HepG2 (cell line): Measurements from ENCODE around the gene PSMB3. TPM values are rescaled to one million over a fixed set of nuclear protein-coding genes. Genes with fewer than 3 reads are reported as not detected.
A peak's percentile ranks its signal among the peaks of the same experiment; 100 is the strongest.

ENCODE experiments used
- ARNT2 ChIP-seq: sonication (generic); formaldehyde crosslinking; IDR thresholded peaks from 2 replicates; pipeline ENCODE4 v1.8.0; 2022; ENCODE audit warnings: mild to moderate bottlenecking, low read depth, missing genetic modification reagents, moderate library complexity
- BCL6 ChIP-seq: IDR thresholded peaks from 2 replicates; pipeline ENCODE4 v1.6.1; 2016; ENCODE audit warnings: missing genetic modification reagents, missing compliant biosample characterization
- CAMTA2 ChIP-seq: sonication (generic); formaldehyde crosslinking; IDR thresholded peaks from 2 replicates; pipeline ENCODE4 v1.4.0; 2020; ENCODE audit warnings: mild to moderate bottlenecking, missing genetic modification reagents, borderline replicate concordance
- CEBPG ChIP-seq: IDR thresholded peaks from 2 replicates; pipeline ENCODE4 v1.6.1; 2016
- DR1 ChIP-seq: sonication (generic); formaldehyde crosslinking; IDR thresholded peaks from 2 replicates; pipeline ENCODE4 v1.8.0; 2021; ENCODE audit warnings: mild to moderate bottlenecking, missing genetic modification reagents, inconsistent platforms
- ELK4 ChIP-seq: sonication (generic); formaldehyde crosslinking; IDR thresholded peaks from 2 replicates; pipeline ENCODE4 v1.9.0; 2021; ENCODE audit warnings: missing genetic modification reagents, borderline replicate concordance
- HNF4G ChIP-seq, 2 experiments: sonication (generic) in 1 of 2; formaldehyde crosslinking in 1 of 2; IDR thresholded peaks; 2 replicates each; pipeline versions ENCODE4 v1.4.0 to v1.6.1; 2011 to 2020; ENCODE audit warnings: borderline replicate concordance in 2 of 2, low read depth in 2 of 2, mild to moderate bottlenecking in 2 of 2, low read length in 1 of 2, missing genetic modification reagents in 1 of 2, moderate library complexity in 1 of 2
- MAF1 ChIP-seq: sonication (generic); formaldehyde crosslinking; IDR thresholded peaks from 2 replicates; pipeline ENCODE4 v1.5.0; 2020; ENCODE audit warnings: missing genetic modification reagents, borderline replicate concordance
- NFKBIZ ChIP-seq: IDR thresholded peaks from 2 replicates; pipeline ENCODE4 v1.6.1; 2018; ENCODE audit warnings: missing genetic modification reagents, missing compliant biosample characterization
- NPAS2 ChIP-seq: sonication (generic); formaldehyde crosslinking; IDR thresholded peaks from 2 replicates; pipeline ENCODE4 v1.8.0; 2022; ENCODE audit warnings: mild to moderate bottlenecking, missing genetic modification reagents, borderline replicate concordance
- SATB2 ChIP-seq: sonication (generic); formaldehyde crosslinking; IDR thresholded peaks from 2 replicates; pipeline ENCODE4 v1.5.0; 2020; ENCODE audit warnings: missing genetic modification reagents
- TMF1 ChIP-seq: sonication (generic); formaldehyde crosslinking; IDR thresholded peaks from 2 replicates; pipeline ENCODE4 v1.8.1; 2022; ENCODE audit warnings: low read depth, missing genetic modification reagents
- ZFY ChIP-seq: sonication (generic); formaldehyde crosslinking; IDR thresholded peaks from 2 replicates; pipeline ENCODE4 v1.4.0; 2020; ENCODE audit warnings: missing genetic modification reagents
- ZNF569 ChIP-seq: sonication (generic); formaldehyde crosslinking; IDR thresholded peaks from 2 replicates; pipeline ENCODE4 v1.5.0; 2020; ENCODE audit warnings: mild to moderate bottlenecking, missing genetic modification reagents, moderate library complexity, borderline replicate concordance
- ZNF737 ChIP-seq: sonication (generic); formaldehyde crosslinking; IDR thresholded peaks from 2 replicates; pipeline ENCODE4 v1.5.0; 2020; ENCODE audit warnings: missing genetic modification reagents, mild to moderate bottlenecking, borderline replicate concordance
- polyA plus RNA-seq, 8 experiments: library from polyadenylated mRNA; depleted of rRNA in 3 of 8; stranded (reverse) in 7 of 8; unstranded in 1 of 8; fragments of >200 nt; fragmentation: Illumina TruSeq in 4 of 8; extraction: Trizol in 4 of 8; gene quantifications; 2 replicates each; pipeline versions ENCODE4 v1.2.1 to v1.2.3, GENCODE V29; 2011 to 2016; ENCODE audit warnings: low read depth in 4 of 8, missing spikeins in 1 of 8, mixed read lengths in 1 of 8; ENCODE audit not compliant: insufficient read depth in 1 of 8
- total RNA-seq, 5 experiments: library from RNA; depleted of rRNA; stranded (reverse); fragments of >200 nt; fragmentation: Illumina TruSeq; extraction: Trizol; gene quantifications; 2 replicates each; pipeline ENCODE4 v1.2.3, GENCODE V29; 2016; ENCODE audit warnings: low read depth in 1 of 5
- TF ChIP-seq, protein P1 (sequence below): sonication (generic); formaldehyde crosslinking; IDR thresholded peaks from 2 replicates; pipeline ENCODE4 v1.9.0; 2021; ENCODE audit warnings: missing genetic modification reagents, borderline replicate concordance
- TF ChIP-seq, protein P2 (sequence below): sonication (generic); formaldehyde crosslinking; IDR thresholded peaks from 2 replicates; pipeline ENCODE4 v1.4.0; 2020; ENCODE audit warnings: mild to moderate bottlenecking, low read depth, missing genetic modification reagents
- TF ChIP-seq, protein P3 (sequence below): sonication (generic); formaldehyde crosslinking; IDR thresholded peaks from 2 replicates; pipeline ENCODE4 v1.9.0; 2021; ENCODE audit warnings: missing genetic modification reagents, mild to moderate bottlenecking, borderline replicate concordance

PSMB3 gene
- total and polyA plus RNA-seq, 2 of the 13 experiments (the other 11 are each of a cell fraction or from before 2014, with no cell fraction given): 366 to 517 TPM

- TF ChIP-seq, protein P1, sequence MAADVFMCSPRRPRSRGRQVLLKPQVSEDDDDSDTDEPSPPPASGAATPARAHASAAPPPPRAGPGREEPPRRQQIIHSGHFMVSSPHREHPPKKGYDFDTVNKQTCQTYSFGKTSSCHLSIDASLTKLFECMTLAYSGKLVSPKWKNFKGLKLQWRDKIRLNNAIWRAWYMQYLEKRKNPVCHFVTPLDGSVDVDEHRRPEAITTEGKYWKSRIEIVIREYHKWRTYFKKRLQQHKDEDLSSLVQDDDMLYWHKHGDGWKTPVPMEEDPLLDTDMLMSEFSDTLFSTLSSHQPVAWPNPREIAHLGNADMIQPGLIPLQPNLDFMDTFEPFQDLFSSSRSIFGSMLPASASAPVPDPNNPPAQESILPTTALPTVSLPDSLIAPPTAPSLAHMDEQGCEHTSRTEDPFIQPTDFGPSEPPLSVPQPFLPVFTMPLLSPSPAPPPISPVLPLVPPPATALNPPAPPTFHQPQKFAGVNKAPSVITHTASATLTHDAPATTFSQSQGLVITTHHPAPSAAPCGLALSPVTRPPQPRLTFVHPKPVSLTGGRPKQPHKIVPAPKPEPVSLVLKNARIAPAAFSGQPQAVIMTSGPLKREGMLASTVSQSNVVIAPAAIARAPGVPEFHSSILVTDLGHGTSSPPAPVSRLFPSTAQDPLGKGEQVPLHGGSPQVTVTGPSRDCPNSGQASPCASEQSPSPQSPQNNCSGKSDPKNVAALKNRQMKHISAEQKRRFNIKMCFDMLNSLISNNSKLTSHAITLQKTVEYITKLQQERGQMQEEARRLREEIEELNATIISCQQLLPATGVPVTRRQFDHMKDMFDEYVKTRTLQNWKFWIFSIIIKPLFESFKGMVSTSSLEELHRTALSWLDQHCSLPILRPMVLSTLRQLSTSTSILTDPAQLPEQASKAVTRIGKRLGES: no peak
- TF ChIP-seq, protein P2, sequence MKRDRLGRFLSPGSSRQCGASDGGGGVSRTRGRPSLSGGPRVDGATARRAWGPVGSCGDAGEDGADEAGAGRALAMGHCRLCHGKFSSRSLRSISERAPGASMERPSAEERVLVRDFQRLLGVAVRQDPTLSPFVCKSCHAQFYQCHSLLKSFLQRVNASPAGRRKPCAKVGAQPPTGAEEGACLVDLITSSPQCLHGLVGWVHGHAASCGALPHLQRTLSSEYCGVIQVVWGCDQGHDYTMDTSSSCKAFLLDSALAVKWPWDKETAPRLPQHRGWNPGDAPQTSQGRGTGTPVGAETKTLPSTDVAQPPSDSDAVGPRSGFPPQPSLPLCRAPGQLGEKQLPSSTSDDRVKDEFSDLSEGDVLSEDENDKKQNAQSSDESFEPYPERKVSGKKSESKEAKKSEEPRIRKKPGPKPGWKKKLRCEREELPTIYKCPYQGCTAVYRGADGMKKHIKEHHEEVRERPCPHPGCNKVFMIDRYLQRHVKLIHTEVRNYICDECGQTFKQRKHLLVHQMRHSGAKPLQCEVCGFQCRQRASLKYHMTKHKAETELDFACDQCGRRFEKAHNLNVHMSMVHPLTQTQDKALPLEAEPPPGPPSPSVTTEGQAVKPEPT: peak; percentile 85; the same call in 1 of the 2 replicates
- TF ChIP-seq NFKBIZ (no peak; the same call in 1 of the 2 replicates), ELK4 (CRISPR knock-in tag) (no peak), TMF1 (CRISPR knock-in tag) (peak; percentile 67; the same call in 1 of the 2 replicates), DR1 (CRISPR knock-in tag) (peak; percentile 85), ZFY (CRISPR knock-in tag) (peak; percentile 81), ZNF737 (CRISPR knock-in tag) (no peak; the same call in 1 of the 2 replicates), SATB2 (CRISPR knock-in tag) (no peak), BCL6 (CRISPR knock-in tag) (peak; percentile 42), ZNF569 (no peak), CEBPG (CRISPR knock-in tag) (peak; percentile 83), NPAS2 (CRISPR knock-in tag) (no peak), MAF1 (0 out of 2 replicates have a peak, but pooled peaks have one; percentile 59), HNF4G (IDR thresholded peaks at IDR 0.05; ENCODE audit: borderline replicate concordance, low read depth, low read length) (peak; percentile 20; the same call in 1 of the 2 replicates), HNF4G (CRISPR knock-in tag; IDR thresholded peaks at IDR 0.05; ENCODE audit: borderline replicate concordance, low read depth) (no peak), ARNT2 (CRISPR knock-in tag) (peak; percentile 8; the same call in 1 of the 2 replicates), CAMTA2 (CRISPR knock-in tag) (no peak)
- TF ChIP-seq, protein P3, sequence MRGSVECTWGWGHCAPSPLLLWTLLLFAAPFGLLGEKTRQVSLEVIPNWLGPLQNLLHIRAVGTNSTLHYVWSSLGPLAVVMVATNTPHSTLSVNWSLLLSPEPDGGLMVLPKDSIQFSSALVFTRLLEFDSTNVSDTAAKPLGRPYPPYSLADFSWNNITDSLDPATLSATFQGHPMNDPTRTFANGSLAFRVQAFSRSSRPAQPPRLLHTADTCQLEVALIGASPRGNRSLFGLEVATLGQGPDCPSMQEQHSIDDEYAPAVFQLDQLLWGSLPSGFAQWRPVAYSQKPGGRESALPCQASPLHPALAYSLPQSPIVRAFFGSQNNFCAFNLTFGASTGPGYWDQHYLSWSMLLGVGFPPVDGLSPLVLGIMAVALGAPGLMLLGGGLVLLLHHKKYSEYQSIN: no peak
These were observed at the start of gene PSMB3 (continued) for GRCh38 chr17:38752308-38753070.
